Activated CD8-positive, alpha-beta memory T cell treated with anti-CD3 and anti-CD28 coated beads for 4 hours (primary cell): ENCODE results near the gene STARD9.

ENCODE experiments used
- DNase-seq, 2 donors: peaks; one replicate each; pipeline ENCODE4 v3.0.0-alpha.2; 2020; ENCODE audit warnings: low read depth in 2 of 2

Gene STARD9

DNA sequence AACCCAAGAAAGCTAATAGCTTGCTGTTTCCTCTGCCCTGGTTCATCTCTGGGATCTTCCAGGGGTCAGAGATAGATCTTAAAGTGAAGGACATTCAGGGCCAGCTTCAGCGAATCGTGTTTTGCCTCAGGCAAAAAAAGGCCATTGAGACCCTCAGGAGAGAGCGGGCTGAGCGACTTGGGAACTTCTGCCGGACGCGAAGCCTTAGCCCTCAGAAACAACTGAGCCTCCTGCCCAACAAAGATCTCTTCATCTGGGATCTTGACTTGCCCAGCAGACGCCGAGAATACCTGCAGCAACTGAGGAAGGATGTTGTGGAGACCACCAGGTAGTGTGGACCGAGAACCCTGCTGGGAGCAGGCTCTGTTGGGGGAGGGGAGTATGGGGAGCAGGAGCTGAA lies 119.0 kb downstream of the STARD9 start:
- no peak for DNase-seq

DNA sequence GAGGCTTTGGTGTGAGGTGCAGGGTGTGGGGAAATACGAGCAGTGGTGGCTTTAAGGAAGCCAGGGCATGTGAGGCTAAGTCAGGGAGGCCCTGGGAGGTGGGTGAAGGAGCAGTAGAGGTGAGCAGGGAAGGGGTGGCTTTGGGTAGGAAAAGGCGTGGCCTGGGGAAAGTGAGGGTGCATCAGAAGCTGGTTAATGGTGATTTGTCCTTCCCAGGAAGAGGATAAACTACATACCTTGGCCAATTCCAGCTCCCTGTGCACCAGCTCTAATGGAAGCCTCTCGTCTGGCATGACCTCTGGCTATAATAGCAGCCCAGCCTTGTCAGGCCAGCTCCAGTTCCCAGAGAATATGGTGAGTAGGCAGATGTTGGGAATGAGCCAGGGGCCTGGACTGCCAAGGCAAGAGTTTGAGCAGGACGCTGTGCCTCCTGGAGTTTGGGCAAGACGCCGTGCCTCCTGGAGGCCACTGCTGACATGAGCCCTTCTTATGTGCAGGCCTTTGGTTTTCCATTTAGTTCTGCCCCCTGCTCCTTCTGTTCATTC lies 120.2 kb downstream of the STARD9 start:
- no peak for DNase-seq

DNA sequence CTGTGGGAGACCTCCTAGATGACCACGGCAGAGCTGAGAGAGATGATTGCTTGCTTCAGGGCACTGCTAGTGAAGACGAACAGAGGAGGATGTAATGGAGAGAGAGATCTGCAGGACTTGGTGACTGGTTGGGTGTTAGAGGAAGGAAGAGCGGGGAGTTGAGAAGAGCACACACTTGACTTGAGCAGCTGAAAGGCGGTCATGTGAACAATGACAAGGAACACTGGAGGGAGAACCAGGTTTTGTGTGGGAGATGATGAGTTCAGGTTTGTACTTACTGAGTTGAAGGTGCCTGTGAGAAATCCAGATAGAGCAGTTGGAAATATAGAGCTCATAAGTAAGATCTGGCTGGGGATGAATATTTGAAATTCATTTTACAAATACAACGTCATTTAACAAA lies 121.2 kb downstream of the STARD9 start:
- DNase-seq = no peak

DNA sequence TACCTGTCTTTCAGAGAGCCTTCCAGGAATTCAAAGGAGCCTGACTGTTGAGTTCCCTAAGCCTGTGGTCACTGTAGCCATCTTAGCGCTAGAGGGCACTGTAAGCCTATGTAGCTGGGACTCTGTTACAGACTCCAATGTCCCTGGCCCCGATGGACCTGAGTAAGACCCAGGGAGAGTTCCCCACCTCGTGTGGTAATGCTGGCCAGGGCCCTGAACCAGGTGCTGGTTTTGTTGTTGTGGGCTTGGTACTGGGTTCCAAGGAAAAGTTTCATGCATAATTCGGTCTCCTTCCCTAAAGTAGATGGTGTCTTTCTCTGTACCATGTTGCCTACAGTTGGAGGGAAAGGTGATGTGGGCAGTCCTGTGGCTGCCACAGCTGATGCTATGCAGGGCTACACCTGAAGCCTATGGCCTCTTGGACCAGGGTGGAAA lies 129.1 kb downstream of the STARD9 start:
- peak; percentile 19 to 28 for DNase-seq

DNA sequence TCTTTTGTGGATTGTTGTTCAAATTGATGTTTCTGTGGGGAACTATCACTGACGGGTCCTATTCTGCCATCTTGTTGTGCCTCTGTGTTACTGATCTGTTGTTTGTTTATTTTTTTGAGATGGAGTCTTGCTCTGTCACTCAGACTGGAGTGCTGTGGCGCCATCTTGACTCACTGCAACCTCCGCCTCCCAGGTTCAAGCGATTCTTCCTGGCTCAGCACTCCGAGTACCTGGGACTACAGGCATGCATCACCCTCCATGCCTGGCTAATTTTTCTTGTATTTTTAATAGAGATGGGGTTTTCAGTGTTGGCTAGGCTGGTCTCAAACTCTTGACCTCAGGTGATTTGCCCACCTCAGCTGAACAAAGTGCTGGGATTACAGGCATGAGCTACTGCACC lies 129.9 kb downstream of the STARD9 start:
- no peak for DNase-seq

DNA sequence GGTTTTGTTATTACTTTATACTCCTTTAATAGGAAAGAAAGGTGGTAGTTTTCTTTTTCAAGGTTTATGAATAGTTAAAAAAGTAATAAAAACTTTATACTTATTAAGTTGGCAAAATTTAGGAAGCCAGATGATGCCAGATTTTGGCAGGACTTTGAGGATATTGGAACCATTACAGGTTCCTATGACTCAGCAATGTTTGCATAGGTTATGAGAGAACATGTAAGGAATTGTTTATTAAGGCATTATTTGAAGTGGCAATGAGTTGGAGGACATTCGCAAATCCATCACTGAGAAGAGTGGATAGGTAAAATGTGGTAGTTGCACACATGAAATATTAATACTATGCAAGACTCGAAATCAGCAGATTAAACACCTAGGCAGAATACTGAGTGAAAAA lies 131.7 kb downstream of the STARD9 start:
- no peak for DNase-seq

DNA sequence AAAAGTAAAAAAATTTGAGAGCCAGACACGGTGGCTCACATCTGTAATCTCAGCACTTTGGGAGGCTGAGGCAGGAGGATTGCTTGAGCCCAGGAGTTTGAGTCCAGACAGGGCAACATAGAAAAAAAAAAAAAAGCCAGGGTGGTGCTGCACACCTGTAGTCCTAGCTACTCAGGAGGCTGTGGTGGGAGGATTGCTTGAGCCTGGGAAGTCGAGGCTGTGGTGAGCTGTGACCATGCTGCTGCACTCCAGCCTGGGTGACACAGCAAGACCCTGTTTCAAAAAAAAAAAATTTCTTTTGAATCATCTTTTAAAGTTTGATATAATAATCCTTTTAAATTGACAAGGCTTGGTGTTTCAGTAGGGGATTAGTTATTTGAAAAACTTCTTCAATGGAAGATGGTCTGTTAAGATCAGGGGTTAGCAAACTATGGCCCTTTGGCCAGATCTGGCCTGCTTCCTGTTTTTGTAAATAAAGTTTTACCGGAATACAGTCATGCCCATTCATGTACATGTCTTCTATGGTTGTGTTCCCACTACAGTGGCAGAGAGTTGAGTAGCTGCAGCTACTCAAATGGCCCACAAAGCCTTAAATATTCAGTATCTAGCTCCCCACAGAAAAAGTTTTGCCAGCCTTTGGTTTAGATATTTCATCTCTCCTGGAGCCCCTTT lies 132.6 kb downstream of the STARD9 start:
- no peak for DNase-seq

DNA sequence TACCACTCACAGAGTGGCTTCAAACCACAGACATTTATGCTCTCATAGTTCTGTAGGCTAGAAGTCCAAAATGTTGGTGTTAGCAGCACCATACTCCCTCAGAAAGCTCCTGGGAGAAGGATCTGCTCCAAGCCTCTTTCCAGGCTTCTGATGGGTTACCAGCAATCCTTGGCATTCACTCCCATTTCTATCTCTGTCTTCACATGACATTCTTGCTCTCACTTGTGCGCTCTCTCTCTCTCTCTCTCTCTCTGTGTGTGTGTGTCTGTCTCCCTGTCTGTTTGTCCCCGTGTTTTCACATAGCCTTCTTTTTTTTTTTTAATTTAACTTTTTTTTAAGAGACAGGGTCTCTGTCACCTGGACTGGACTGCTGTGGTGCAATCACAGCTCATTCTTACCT lies 135.3 kb downstream of the STARD9 start:
- no peak for DNase-seq

DNA sequence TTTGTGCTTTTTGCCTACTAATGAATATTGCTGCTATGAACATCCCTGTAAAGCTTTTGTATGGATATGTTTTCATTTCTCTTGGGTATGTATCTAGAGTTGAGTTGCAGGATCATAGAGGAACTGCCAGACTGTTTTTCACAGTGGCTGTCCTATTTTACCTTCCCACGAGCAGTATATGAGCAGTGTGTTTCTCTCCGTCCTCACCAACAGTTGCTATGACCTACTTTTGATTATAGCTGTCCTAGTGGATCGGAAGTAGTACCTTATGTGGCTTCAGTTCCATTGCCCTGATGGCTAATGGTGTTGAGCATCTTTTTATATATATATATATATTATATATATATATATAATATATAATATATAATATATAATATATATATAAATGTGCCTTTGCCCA lies 136.3 kb downstream of the STARD9 start:
- DNase-seq = no peak

DNA sequence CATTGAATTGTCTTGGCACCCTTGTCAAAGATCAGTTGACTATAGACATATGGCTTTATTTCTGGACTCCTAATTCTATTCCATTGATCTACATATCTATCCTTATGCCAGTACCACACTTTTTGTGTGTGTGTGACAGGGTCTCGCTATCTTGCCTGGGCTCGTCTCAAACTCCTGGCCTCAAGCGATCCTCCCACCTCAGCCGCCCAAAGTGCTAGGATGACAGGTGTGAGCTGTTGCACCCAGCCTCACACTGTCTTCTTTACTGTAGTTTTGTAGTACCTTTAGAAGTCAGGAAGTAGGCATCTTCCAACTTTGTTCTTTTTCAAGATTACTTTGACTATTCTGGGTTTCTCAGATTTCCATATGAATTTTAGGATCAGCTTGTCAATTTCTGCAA lies 137.2 kb downstream of the STARD9 start:
- no peak for DNase-seq

DNA sequence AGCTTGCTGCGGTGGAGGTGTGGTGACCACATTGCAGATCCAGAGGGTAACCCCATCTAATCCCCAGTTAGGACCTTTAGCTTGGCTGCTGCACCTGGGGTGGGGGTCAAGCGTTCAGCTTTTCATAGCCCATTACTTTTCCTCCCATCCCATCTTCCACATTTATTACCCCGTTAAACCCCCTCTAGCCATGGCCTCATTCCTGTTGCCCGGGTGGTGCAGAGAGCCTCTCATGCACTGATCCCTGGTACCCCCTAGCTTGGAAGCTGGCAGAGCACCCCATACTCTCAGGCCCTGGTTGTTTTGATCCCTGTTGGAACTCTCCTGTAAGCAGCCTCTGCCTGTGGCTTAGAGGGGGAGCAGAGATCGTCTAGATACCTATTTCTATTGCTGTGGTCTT lies 140.7 kb downstream of the STARD9 start:
- no peak for DNase-seq

DNA sequence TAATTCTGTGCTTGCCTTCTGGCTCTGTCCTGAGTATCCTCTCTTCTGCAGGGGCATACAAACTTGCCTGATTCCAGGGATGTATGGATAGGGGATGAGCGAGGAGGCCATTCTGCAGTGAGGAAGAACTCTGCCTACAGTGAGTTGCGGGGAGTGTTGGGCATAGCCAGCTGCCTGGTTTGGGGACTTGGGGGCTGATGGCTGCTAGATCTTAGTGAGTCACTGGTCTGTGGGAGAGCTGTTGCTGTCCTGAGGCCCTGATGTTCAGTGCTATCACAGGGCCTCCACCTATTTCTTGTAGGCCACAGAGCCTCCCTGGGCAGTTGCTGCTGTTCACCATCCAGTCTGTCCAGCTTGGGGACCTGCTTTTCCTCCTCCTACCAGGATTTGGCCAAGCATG lies 141.2 kb downstream of the STARD9 start:
- no peak for DNase-seq

DNA sequence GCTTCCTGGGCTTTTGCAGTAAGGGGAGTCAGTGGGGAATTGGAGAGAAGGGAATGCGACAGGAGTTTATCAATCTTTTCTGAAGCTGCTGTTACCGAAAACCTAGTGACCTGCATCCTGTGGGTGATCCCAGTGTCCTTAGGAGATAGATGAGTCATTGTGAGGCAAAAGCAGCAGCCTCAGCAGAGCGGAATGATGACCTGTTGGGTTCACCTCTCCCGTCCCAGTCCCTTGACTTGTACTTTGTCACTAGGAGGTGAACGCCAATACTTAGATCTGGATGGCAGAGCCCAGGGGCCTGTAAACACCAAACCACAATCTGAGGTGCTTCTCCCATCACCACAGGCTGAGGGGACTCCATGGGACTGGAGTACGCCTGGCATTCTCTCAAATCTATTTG lies 143.6 kb downstream of the STARD9 start:
- DNase-seq = no peak

DNA sequence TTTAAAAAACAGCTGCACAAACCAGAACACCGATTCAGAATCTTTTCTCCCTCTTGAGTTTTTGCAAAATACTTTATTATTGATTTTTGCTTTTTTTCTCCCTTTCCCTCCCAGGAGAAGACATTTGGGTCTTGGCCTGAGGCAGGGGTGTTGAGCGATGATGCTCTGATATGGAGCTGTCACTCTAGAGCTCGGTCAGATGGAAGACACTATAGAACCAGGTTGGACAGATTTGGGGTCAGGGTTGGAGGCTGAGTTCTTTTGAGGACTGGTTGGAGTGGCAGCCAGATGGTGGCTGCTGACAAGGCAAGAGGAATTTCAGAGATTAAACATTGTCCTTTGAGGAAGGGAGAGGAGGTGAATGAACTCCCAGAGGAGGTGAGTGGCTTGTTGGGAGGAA lies 144.7 kb downstream of the STARD9 start:
- DNase-seq = no peak

DNA sequence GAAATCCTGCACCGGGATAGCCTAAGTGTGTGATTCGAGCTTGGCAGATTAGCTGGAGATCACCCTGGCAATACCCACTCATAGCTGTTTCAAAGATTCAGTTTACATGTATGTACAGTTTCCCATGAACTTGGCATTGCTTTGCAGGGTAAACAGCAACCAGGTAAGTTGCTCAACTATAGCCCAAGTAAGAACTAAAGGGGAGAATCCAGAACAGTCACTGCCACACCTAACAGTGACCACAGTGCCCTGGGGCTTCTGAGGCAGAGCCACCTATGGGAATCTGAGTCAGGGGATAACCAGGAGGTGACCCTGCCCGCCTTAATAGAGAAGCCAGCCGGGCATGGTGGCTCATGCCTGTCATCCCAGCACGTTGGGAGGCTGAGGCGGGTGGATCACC lies 145.6 kb downstream of the STARD9 start:
- DNase-seq = no peak

DNA sequence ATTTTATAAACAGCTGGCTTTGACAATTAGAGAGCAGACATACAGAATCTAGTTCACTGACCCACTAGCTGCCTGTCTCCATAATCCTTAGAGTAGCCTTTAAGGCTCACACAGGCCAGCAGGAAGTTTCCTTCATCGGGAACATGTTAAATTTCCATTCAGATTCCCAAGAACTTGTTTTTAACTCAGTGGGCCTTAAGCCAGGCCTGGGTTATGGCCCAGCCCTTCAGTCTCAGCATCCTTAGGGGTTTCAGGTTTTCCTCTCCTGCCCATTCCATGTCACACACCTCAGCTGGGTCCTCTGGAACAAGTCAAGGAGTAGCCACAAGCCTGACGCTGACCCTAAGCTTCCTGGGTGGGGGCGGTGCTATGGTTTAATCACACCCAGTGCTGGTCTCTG lies 146.5 kb downstream of the STARD9 start:
- DNase-seq = no peak

DNA sequence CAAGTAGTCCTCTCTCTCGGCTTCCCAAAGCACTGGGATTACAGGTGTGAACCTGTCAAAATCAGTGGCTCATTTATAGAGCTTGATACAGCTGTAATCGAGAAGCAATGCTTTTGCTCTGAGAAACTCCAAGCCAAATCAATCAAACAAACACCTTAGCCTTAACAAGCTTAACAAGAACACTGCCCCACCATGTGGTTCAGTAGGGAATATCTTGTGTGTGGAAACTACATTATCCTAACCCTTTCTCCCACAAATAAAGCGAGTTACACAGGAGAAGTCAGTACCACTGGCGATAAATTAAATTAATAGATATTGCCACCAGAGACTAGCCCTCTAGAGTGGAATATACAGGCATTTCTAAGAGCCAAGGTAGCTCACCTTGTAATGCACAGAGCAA lies 147.7 kb downstream of the STARD9 start:
- no peak for DNase-seq

DNA sequence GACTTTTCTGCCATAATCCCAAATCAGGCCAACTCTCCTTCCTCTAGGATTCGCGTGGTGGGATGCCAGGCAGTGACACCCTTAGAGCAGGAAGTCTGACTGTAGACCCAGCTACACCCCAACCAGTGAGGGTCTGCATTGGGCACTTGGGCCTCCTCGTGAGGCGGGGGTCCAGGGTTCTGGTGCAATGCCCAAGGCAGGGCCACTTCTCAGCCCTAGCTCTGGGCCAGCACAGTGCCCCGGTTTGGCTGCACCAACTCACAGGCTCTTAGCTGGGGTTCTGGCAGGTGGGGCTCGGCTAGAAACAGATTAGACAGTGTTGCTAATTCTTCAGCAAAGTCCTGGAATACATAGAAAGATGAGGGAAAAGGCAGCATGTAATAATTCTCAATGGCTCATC lies 148.9 kb downstream of the STARD9 start:
- no peak for DNase-seq

DNA sequence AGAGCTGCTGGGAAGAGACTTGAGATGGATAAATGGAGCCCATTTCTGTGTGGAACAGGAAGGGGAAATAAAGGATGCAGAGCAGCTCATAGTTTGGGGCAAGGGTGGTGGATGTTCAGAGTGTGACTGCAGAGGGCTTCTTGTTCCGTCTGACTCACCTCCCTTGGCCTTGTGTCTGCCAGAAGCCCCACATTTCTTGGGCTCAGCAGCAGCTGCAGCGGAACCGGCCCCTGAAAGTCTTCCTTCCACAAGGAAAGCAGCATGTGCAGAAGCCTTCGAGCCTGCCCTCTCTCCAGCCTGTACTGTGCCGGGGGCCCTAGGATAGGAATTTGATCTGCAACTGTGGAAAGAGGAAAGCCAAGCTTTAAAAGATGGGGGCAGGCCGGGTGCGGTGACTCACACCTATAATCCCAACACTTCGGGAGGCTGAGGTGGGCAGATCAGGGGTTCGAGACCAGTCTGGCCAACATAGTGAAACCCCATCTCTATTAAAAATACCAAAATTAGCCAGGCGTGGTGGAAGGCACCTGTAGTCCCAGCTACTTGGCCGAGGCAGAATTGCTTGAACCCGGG lies 150.0 kb downstream of the STARD9 start:
- DNase-seq = no peak

DNA sequence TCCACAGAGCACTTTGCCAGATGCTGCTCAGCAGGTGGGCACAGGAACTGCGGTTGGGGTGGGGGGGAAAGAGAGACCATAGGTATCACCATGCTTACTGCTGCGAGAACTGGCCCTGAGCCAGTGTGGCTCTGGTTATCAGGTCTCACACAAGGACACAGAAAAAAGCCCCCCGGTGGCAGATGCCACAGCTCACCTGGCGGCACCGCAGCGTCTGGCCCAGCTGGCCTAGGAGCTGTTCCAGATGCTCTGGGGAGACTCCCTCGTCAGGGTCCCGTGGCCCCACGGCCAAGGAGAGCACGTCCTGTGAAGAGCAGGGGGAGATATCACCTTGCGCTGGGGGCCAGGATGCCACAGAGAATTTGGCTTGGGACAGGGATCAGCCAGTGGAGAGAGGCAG lies 150.7 kb downstream of the STARD9 start:
- no peak for DNase-seq

DNA sequence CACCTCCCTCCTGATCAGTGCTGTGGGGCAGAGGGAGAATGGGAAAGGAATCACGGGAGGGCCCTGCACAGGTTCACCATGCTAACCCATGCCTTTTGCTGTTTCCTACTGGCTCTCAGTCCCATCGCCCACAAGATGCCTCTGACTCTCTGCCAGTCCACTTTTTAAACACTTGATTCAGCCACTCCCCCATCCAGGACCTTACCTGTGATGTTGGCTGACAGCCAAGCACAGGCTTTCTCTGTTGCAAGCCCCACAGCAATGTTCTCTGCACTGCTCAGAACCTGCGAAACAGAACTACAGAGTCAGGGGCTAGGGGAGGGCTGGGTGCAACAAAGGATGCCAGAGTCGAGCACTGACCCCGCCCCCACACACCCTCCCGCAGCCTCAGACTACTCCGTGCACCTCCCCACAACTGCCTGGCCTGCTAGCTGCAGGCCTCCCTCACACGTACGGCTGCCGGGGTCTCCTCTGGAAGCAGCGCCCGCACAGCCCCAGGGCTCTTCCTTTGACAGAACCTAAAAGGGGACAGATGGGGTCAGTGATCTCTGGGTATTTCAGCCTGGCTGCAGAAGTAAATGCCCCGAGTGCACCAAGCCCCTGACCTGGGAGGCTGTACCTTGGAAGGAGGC lies 152.5 kb downstream of the STARD9 start:
- DNase-seq = no peak

DNA sequence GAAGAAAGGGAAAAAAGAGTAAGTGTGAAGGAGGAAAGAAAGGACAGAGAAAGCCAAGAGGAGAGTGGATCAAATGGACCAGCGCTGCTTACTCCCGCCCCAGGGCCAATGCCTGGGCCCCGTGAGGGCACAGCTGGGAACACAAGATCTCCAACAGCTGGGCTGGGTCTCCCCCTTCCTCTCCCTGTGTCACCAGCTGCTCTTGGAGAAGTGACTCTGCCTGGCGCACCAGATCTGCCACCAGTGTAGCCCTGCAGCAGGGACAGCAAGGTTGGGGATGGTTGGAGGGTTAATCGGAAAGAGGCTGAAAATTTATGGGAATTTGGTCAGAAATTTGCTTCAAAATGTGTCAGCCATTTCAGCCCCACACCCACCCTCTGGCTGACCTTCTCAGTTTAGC lies 153.2 kb downstream of the STARD9 start:
- no peak for DNase-seq

DNA sequence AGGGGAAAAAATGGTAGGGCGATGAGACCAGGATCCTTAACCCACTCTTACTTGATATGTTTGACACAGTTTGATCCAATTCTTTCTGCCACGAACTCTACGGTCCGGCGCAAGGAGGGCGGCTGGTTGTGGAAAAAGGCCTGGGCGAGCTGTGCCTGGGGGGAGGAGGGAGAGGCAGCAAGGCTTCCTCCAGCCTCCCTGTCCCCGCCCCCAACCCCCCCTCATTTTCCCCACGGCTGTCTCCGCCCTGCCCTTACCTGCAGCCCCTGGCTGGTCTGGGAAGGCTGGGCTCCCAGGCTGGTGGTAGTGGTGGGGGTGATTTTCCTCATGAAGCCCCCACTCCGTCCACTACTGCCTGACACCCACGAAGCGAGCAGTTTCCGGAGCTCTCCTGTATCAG lies 153.6 kb downstream of the STARD9 start:
- DNase-seq = no peak
